Spleen (tissue), 11 donors: ENCODE measurements around the gene AEBP1. TPM values are rescaled to one million over a fixed set of nuclear protein-coding genes. Genes with fewer than 3 reads are reported as not detected.

Experiments
- DNase-seq: peaks from one replicate; pipeline ENCODE4 v3.0.0-alpha.2; 2020
- H3K27ac ChIP-seq, 8 donors: fragments of 200-600 bp; sonication (generic) in 7 of 8; 1 replicate in 4 of 8; 2 replicates in 4 of 8; pipeline versions ENCODE4 v1.5.0 to v1.8.0; 2016 to 2021; ENCODE audit warnings: inconsistent platforms in 4 of 8, mild to moderate bottlenecking in 4 of 8, moderate library complexity in 1 of 8
- H3K27me3 ChIP-seq, 7 donors: fragments of 200-600 bp; sonication (generic) in 6 of 7; replicated peaks in 1 of 7; 1 replicate in 4 of 7; 2 replicates in 3 of 7; pipeline versions ENCODE4 v1.5.0 to v1.8.0; 2016 to 2021; ENCODE audit warnings: inconsistent platforms in 3 of 7, mild to moderate bottlenecking in 1 of 7
- H3K36me3 ChIP-seq, 6 donors: fragments of 200-600 bp; sonication (generic) in 5 of 6; 1 replicate in 4 of 6; 2 replicates in 2 of 6; pipeline versions ENCODE4 v1.5.0 to v1.8.0; 2016 to 2021; ENCODE audit warnings: inconsistent platforms in 2 of 6
- H3K4me1 ChIP-seq, 6 donors: fragments of 200-600 bp; sonication (generic) in 5 of 6; 1 replicate in 3 of 6; 2 replicates in 3 of 6; pipeline versions ENCODE4 v1.5.0 to v1.8.0; 2016 to 2021; ENCODE audit warnings: inconsistent platforms in 3 of 6
- H3K4me3 ChIP-seq, 8 donors: fragments of 200-600 bp; sonication (generic) in 7 of 8; 1 replicate in 4 of 8; 2 replicates in 4 of 8; pipeline versions ENCODE4 v1.5.0 to v1.8.0; 2016 to 2021; ENCODE audit warnings: inconsistent platforms in 4 of 8, mild to moderate bottlenecking in 4 of 8, moderate library complexity in 2 of 8
- H3K9me3 ChIP-seq, 8 donors: fragments of 200-600 bp; sonication (generic) in 7 of 8; 1 replicate in 4 of 8; 2 replicates in 4 of 8; pipeline versions ENCODE4 v1.5.0 to v1.8.0; 2016 to 2021; ENCODE audit warnings: inconsistent platforms in 4 of 8
- POLR2A ChIP-seq, 3 donors: fragments of 450-650 bp; IDR thresholded peaks; one replicate each; pipeline ENCODE4 v1.5.1; 2017; ENCODE audit warnings: antibody characterized with exemption in 3 of 3, mild to moderate bottlenecking in 1 of 3
- POLR2AphosphoS5 ChIP-seq, 3 donors: sonication (generic); formaldehyde crosslinking; IDR thresholded peaks; one replicate each; pipeline ENCODE4 v1.5.1; 2017; ENCODE audit warnings: antibody characterized with exemption in 3 of 3
- WGBS, 5 donors: extraction: QIAGEN DNeasy Blood & Tissue Kit in 3 of 5; methylation state at CpG; one replicate each; pipeline versions ENCODE4 v1.1.5 to v1.1.7; 2013 to 2018; 5-methylcytosine and 5-hydroxymethylcytosine counted together
- intact Hi-C: fragments of 100-400 bp; cut with DNase I; formaldehyde crosslinking; loops from one replicate; pipeline ENCODE4 v1.15.0; 2023; ENCODE audit warnings: low total_unique reads
- polyA plus RNA-seq, 3 donors: library from polyadenylated mRNA; stranded (reverse); fragments of 200-250 nt; gene quantifications; one replicate each; pipeline ENCODE4 v1.2.1, GENCODE V29; 2013
- total RNA-seq, 7 donors: library from RNA; depleted of rRNA in 3 of 7; stranded (reverse); fragments of >200 nt in 3 of 7; fragmentation: NEBNext Ultra II Directional in 4 of 7; extraction: Animal tissue kit (Norgen Biotek cat#: 25700) in 4 of 7; gene quantifications; one replicate each; pipeline versions ENCODE4 v1.1.0 to v1.2.1, GENCODE V29; 2016 to 2021
- TF ChIP-seq, protein P1 (sequence below), 11 experiments: fragments of 200-600 bp in 7 of 11; fragments of 450-650 bp in 4 of 11; sonication (generic) in 4 of 11; IDR thresholded peaks in 8 of 11; conservative IDR thresholded peaks in 3 of 11; 1 replicate in 7 of 11; 2 replicates in 4 of 11; pipeline versions ENCODE4 v1.4.0 to v1.8.0; 2016 to 2021; ENCODE audit warnings: antibody characterized with exemption in 11 of 11, inconsistent platforms in 4 of 11, mild to moderate bottlenecking in 1 of 11
- donor health status: healthy with polysubstance abuse.
- donor health status: DM: no; HTN: no; CAD: no; lungs with moderate emphysema.
- donor health status: DM: no; HTN: no; CAD: no.
- donor health status: Bipolar disorder and iron deficiency.
- donor health status: healthy.
- donor health status: DM: no; HTN: no; CAD: no.
- donor health status: DM: yes; HTN: yes; CAD: no.

AEBP1 gene
- total and polyA plus RNA-seq, 10 donors = 41.3 to 106 (median 76.0) TPM

DNA sequence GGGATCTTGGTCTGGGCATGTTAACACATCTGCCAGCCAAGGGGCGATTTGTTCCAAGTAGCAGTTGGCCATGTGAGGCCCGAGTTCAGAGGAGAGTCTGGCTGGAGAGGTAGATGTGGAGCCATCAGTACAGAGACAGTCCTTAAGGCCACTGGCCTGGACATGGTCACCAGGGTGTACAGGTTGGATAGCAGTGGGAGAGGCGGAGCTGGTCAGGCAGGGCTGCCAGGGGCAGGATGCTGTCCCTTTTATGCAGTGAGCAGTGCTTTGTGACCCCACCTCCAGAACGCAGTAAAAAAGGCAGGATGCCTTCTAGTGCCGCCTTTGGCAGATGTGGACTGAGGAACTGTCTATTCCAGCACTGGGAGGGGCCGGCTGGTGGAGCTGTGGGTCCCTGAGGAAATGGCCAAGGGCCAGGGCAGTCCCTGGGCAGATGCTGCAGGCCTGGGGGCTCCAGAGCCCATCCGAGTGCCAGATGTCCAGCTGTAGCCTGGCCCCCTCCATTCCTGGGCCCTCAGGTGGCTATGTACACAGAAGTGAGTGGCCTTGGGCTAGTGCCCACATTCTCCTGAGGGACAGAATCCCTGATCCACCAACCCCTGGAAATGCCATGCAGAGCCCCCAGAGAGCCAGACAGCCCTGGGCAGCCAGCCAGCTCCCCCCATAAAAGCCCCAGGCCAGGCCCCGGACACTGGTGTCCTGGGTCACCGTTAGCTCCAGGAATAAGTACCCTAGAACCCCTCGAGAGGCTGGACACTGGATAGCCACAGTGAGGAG, 54.1 kb downstream of the AEBP1 start:
- 72 to 89% (median 81%) methylated on average over 5 to 10 of the region's 10 CpGs for WGBS, 5 donors
- TF ChIP-seq POLR2A (IDR thresholded peaks at IDR 0.05) = no peak
- no peak for TF ChIP-seq POLR2AphosphoS5 (IDR thresholded peaks at IDR 0.05)
- TF ChIP-seq, protein P1, sequence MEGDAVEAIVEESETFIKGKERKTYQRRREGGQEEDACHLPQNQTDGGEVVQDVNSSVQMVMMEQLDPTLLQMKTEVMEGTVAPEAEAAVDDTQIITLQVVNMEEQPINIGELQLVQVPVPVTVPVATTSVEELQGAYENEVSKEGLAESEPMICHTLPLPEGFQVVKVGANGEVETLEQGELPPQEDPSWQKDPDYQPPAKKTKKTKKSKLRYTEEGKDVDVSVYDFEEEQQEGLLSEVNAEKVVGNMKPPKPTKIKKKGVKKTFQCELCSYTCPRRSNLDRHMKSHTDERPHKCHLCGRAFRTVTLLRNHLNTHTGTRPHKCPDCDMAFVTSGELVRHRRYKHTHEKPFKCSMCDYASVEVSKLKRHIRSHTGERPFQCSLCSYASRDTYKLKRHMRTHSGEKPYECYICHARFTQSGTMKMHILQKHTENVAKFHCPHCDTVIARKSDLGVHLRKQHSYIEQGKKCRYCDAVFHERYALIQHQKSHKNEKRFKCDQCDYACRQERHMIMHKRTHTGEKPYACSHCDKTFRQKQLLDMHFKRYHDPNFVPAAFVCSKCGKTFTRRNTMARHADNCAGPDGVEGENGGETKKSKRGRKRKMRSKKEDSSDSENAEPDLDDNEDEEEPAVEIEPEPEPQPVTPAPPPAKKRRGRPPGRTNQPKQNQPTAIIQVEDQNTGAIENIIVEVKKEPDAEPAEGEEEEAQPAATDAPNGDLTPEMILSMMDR (IDR thresholded peaks at IDR 0.05 in 8 of 11, conservative IDR thresholded peaks at IDR 0.05 in 3 of 11) = no peak
- Histone ChIP-seq H3K27ac (no peak overlapping the region), H3K4me3 (no peak overlapping the region), H3K4me1 (no peaks in the 10 kb centered on the region), H3K27me3 (no peaks in the 10 kb centered on the region), H3K36me3 (no peaks in the 10 kb centered on the region), H3K9me3 (no peaks in the 10 kb centered on the region)
- intact Hi-C loops = no loop called here
- DNase-seq = no peak

DNA sequence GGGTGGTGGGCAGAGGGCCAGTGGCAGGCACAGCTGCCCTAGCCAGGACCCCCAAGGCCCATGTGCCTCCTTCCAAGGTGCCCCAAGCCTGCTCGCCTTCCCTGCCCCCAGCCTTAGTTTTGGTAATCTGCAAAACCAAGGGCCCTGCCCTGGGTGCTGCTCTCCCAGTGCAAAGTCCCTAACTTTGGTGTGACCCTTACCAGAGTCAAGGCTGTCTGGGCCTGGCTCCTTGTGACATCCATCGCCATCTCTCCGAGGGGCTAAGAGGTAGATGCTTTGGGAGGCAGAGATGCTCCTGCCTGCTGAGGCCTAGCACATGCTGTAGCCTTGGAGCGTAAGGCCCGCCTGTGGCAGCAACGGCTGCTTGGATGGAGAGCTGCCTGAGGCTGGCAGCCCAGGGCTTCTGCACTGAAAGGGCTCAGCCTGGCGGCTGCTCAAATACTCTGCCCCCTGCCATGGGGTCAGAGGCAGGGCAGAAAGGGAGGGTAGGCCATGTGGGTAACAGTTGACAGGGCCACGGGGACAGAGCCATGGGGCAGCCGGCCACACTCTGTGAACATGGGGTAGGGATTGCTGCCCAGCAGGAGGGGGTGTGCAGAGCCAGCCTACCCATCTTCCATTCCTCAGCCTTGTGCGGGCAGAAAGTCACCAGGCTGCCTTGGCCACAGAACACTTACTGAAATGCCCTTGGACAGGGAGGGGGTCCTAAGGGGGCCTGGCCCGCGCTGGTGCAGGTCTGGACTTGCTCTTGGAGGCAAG, 54.9 kb downstream of the AEBP1 start:
- Histone ChIP-seq H3K27ac (no peak overlapping the region), H3K27me3 (no peaks in the 10 kb centered on the region), H3K9me3 (no peaks in the 10 kb centered on the region), H3K36me3 (no peaks in the 10 kb centered on the region), H3K4me3 (no peak overlapping the region), H3K4me1 (no peaks in the 10 kb centered on the region)
- intact Hi-C loops = no loop called here
- WGBS, 5 donors = 90 to 97% (median 95%) methylated on average over 10 to 12 of the region's 12 CpGs
- no peak for DNase-seq
- TF ChIP-seq POLR2AphosphoS5 (IDR thresholded peaks at IDR 0.05) = no peak
- TF ChIP-seq, protein P1 (IDR thresholded peaks at IDR 0.05 in 8 of 11, conservative IDR thresholded peaks at IDR 0.05 in 3 of 11) = no peak
- no peak for TF ChIP-seq POLR2A (IDR thresholded peaks at IDR 0.05)

DNA sequence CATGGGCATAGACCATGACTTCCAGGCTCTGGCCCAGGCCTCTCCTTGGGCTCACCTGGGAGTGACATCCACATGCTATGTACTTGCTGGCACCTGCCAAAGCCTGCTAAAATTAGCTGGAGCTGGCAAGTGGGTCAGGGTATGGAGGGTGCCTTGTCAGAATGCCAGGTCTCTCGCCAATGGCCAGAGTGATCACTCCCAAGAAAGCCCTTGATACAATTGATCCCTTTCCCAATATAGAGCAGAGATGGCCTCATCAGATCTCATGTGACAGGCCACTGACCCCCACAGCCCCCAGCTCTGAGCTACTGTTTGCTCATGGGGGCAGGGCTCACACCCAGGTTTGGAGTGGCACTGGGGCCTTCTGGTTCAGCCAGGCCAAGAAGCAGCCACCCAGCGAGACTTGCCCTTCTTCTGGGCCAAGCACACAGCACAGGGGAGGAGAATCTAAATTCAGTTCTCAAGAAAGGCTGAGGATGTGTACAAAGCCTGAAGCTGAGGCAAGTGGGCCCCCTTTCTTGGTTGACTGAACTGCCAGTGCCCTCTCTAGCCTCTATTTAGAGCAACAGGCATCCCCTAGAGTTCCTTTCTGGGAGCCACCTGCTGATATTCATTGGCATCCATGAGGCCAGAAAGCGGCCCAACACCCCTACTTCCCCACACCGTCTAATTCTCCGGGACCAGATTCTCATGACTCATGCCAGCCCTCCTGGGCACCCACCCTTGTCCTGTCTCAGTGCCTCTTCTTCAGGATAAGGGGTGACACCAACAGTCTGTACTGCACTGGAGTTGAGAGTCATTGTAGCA, 55.9 kb downstream of the AEBP1 start:
- TF ChIP-seq, protein P1 (IDR thresholded peaks at IDR 0.05 in 8 of 11, conservative IDR thresholded peaks at IDR 0.05 in 3 of 11) = no peak
- TF ChIP-seq POLR2A (IDR thresholded peaks at IDR 0.05) = no peak

More for the DNA sequence above, 55.9 kb downstream of the AEBP1 start:
- no peak for DNase-seq
- intact Hi-C loops = no loop called here
- H3K4me1 ChIP-seq = no peaks in the 10 kb centered on the region
- no peak overlapping the region for H3K27ac ChIP-seq
- H3K9me3 ChIP-seq = peaks cover 0 to 7% (median 0%) of the 10 kb centered on the region in 8 donors
- no peak overlapping the region for H3K4me3 ChIP-seq
- no peaks in the 10 kb centered on the region for H3K27me3 ChIP-seq
- H3K36me3 ChIP-seq = no peaks in the 10 kb centered on the region
- 87 to 96% (median 88%) methylated on average over 5 of the region's 5 CpGs for WGBS, 5 donors
